ENCODE results near the gene SPATA31E1.

- TF ChIP-seq CTCF (IDR thresholded peaks at IDR 0.05 in 8 of 11, conservative IDR thresholded peaks at IDR 0.05 in 3 of 11), result no peak
- TF ChIP-seq POLR2A (IDR thresholded peaks at IDR 0.05), result no peak
- TF ChIP-seq POLR2AphosphoS5 (IDR thresholded peaks at IDR 0.05), result no peak
Observed at GRCh38 chr9:87898151-87898550, 15.5 kb downstream of the SPATA31E1 start.

Data from spleen (tissue), 7 donors.